Ascending aorta (tissue), 2 donors: ENCODE results near the gene SNX20. TPM values are rescaled to one million over a fixed set of nuclear protein-coding genes. Genes with fewer than 3 reads are reported as not detected.

ENCODE experiments used
- DNase-seq, 2 donors: peaks; one replicate each; pipeline ENCODE4 v3.0.0-alpha.2; 2019; ENCODE audit warnings: low spot score in 2 of 2
- H3K27ac ChIP-seq, 2 donors: fragments of 200-600 bp; sonication (generic); one replicate each; pipeline ENCODE4 v1.5.1; 2016 to 2017; ENCODE audit warnings: mild to moderate bottlenecking in 1 of 2
- H3K27me3 ChIP-seq: fragments of 200-600 bp; sonication (generic); one replicate; pipeline ENCODE4 v1.5.1; 2017
- H3K36me3 ChIP-seq, 2 donors: fragments of 200-600 bp; sonication (generic); one replicate each; pipeline ENCODE4 v1.5.1; 2016
- H3K4me1 ChIP-seq, 2 donors: fragments of 200-600 bp; sonication (generic); one replicate each; pipeline ENCODE4 v1.5.1; 2016 to 2017; ENCODE audit warnings: mild to moderate bottlenecking in 1 of 2
- H3K4me3 ChIP-seq, 2 donors: fragments of 200-600 bp; sonication (generic); one replicate each; pipeline ENCODE4 v1.5.1; 2016 to 2017; ENCODE audit warnings: mild to moderate bottlenecking in 1 of 2
- H3K9me3 ChIP-seq, 2 donors: fragments of 200-600 bp; sonication (generic); one replicate each; pipeline ENCODE4 v1.5.1; 2016
- CTCF ChIP-seq, 3 experiments: fragments of 200-600 bp in 2 of 3; fragments of 450-650 bp in 1 of 3; sonication (generic) in 2 of 3; IDR thresholded peaks; one replicate each; pipeline ENCODE4 v1.5.1; 2016 to 2019; ENCODE audit warnings: antibody characterized with exemption in 3 of 3, mild to moderate bottlenecking in 1 of 3, moderate library complexity in 1 of 3
- intact Hi-C: fragments of 100-400 bp; cut with DNase I; formaldehyde crosslinking; loops from one replicate; pipeline ENCODE4 v1.15.1; 2023
- total RNA-seq: library from RNA; depleted of rRNA; stranded (reverse); fragments of >200 nt; gene quantifications from one replicate; pipeline ENCODE4 v1.1.0, GENCODE V29; 2016

Gene SNX20
- total RNA-seq, 1 donor from 2014 or later, result 3.2 TPM

GRCh38 chr16:50642349-50642748, 38.8 kb downstream of the SNX20 start:
- peaks cover 6 to 14% of the 10 kb centered on the region in 2 donors for H3K36me3 ChIP-seq

GRCh38 chr16:50641818-50642187, 39.3 kb downstream of the SNX20 start:
- intact Hi-C loops, result no loop called here
- Histone ChIP-seq H3K9me3 (no peaks in the 10 kb centered on the region), H3K4me1 (no peaks in the 10 kb centered on the region), H3K27me3 (no peaks in the 10 kb centered on the region), H3K36me3 (peaks cover 6 to 14% of the 10 kb centered on the region in 2 donors), H3K4me3 (no peak overlapping the region), H3K27ac (no peak overlapping the region)
- no peak for TF ChIP-seq CTCF (IDR thresholded peaks at IDR 0.05)
- no peak for DNase-seq

More at GRCh38 chr16:50642349-50642748, 38.8 kb downstream of the SNX20 start:
- Histone ChIP-seq H3K4me3 (no peak overlapping the region), H3K27me3 (no peaks in the 10 kb centered on the region), H3K4me1 (no peaks in the 10 kb centered on the region), H3K9me3 (no peaks in the 10 kb centered on the region), H3K27ac (no peak overlapping the region)
- TF ChIP-seq CTCF (IDR thresholded peaks at IDR 0.05), result no peak
- intact Hi-C loops, result no loop called here
- DNase-seq, result no peak

- Histone ChIP-seq H3K4me1 (no peaks in the 10 kb centered on the region), H3K27ac (no peak overlapping the region), H3K27me3 (no peaks in the 10 kb centered on the region), H3K36me3 (peaks cover 6 to 15% of the 10 kb centered on the region in 2 donors), H3K9me3 (no peaks in the 10 kb centered on the region), H3K4me3 (no peak overlapping the region)
- no peak for TF ChIP-seq CTCF (IDR thresholded peaks at IDR 0.05)
- DNase-seq, result no peak
- intact Hi-C loops, result no loop called here
These were observed 39.9 kb downstream of the SNX20 start for GRCh38 chr16:50640919-50641817.

GRCh38 chr16:50640391-50640790, 40.7 kb downstream of the SNX20 start:
- peaks cover 6 to 15% of the 10 kb centered on the region in 2 donors for H3K36me3 ChIP-seq
- intact Hi-C loops, result no loop called here
- H3K4me1 ChIP-seq, result no peaks in the 10 kb centered on the region
- no peaks in the 10 kb centered on the region for H3K27me3 ChIP-seq
- H3K4me3 ChIP-seq, result no peak overlapping the region
- no peak overlapping the region for H3K27ac ChIP-seq
- TF ChIP-seq CTCF (IDR thresholded peaks at IDR 0.05), result no peak
- H3K9me3 ChIP-seq, result no peaks in the 10 kb centered on the region
- no peak for DNase-seq

GRCh38 chr16:50638816-50639670, 42.1 kb downstream of the SNX20 start:
- H3K4me3 ChIP-seq, result no peak overlapping the region
- no peaks in the 10 kb centered on the region for H3K4me1 ChIP-seq
- peaks cover 6 to 23% of the 10 kb centered on the region in 2 donors for H3K36me3 ChIP-seq
- H3K27me3 ChIP-seq, result no peaks in the 10 kb centered on the region
- no peak for TF ChIP-seq CTCF (IDR thresholded peaks at IDR 0.05)
- H3K9me3 ChIP-seq, result no peaks in the 10 kb centered on the region
- intact Hi-C loops, result no loop called here
- no peak for DNase-seq
- H3K27ac ChIP-seq, result no peak overlapping the region
